H4 (cell line): ENCODE results near the gene SCG5. TPM values are rescaled to one million over a fixed set of nuclear protein-coding genes. Genes with fewer than 3 reads are reported as not detected.

Source experiments
- DNase-seq: peaks from one replicate; pipeline ENCODE4 v3.0.0-alpha.2; 2015; ENCODE audit warnings: low spot score
- total RNA-seq: library from RNA; depleted of rRNA; stranded (reverse); fragments of >200 nt; shearing (Covaris generic); gene quantifications from 2 replicates; pipeline ENCODE4 v1.2.3, GENCODE V29; 2014; rRNA removed

Gene SCG5
- total RNA-seq, 1 experiment from 2014 or later, result 0.95 TPM

DNA sequence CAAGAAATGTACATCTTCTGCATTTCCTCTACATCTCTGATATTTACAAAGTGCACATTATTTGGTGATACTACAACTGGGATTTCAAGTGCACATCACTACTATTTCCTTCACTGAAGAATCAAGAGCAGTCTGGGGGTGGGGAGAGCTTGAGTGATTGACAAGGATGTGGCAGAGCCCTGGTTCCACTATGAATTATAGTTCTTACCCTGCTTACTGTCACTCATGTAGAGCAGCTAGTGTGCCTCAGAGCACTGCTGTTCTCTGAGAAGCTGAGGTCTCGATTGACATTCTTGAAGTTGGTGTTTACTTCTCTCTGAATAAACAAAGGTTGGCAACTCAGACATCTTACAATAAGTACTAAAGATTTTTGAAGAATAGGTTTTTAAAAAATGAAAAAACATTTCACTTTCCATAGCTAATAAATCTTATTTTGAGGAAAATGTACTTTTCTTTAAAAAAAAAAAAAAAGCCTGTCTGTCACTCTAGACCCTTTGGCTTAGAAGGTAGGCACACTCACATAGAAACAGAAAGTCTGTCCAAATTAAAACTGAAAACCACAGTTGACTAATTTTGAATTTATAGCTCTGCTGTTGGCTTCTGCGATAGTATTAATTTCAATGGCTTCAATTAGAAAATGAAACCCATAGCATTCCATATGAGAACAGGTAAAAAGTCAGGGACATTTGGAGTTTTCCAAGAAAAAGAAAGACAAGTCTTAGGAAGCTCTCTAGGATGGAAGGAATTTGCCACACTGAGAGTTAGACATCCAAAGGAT lies 81.8 kb downstream of the SCG5 start:
- DNase-seq, result no peak

DNA sequence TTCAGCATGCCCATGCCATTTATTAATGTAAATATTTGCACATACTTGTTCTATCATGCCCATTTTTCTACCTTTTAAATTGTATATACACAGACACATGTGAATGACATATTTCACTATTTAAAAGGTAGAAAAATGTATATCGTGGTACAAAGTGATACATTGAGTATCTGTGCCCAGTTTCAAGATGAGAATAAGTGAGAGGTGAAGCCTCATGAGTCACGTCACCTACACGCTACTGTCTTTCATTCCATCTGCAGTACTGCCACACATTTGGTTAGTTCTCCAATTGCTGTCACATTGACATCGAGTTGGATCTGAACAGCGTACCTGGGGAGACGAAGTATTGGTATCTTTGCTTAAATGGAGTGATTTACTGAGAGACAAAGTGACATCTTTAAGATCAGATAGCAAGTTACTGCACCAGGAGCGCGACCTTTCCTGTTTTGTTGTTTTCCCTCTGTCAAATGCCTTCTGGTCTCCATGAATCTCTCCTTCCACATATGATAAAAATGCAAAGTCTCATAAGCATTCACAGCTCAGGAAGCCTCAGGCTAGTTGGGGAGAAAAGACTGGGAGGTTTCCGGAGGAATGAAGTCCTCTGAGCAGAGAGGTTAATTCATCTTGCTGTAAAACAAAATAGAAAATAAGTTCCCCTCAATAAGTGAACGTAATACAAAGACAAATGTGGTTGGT lies 88.3 kb downstream of the SCG5 start:
- DNase-seq, result no peak

GRCh38 chr15:32730677-32731654 lies 89.5 kb downstream of the SCG5 start:
- no peak for DNase-seq

- no peak for DNase-seq
Measured at GRCh38 chr15:32732574-32733157, 91.2 kb downstream of the SCG5 start.

GRCh38 chr15:32733281-32733680 lies 91.8 kb downstream of the SCG5 start:
- peak; percentile 27 for DNase-seq

GRCh38 chr15:32735989-32736700 lies 94.6 kb downstream of the SCG5 start:
- DNase-seq, result no peak

DNA sequence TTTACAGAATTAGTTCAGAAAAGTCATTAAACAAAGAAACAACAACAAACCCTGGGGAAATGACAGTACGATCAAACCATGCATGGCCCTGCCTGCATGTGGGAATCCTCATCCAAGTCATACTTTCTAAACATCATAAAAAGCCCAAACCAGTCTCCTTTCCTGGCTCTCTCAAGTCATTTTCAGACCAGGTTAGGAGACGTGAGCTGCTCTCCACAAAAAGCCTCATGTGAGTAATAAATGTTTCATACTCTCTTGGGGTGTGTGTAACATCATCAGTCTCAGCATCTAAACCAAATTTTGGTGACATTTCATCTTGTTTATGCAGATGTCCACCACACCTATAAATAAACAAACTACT lies 95.2 kb downstream of the SCG5 start:
- no peak for DNase-seq

- DNase-seq, result no peak
Measured at GRCh38 chr15:32737304-32737703, 95.8 kb downstream of the SCG5 start.

DNA sequence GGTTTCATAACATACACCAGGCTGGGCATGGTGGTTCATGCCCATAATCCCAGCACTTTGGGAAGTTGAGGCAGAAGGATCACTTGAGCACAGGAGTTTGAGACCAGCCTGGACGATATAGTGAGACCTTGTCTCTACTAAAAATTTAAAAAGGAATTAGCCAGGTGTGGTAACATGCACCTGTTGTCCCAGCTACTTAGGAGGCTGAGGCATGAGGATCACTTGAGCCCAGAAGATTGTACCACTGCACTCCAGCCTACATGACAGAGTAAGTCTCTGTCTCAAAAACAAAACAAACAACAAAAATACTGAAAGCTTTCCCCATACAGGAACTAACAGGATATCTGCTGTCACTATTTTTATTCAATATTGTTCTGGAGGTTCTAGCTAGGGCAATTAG lies 97.2 kb downstream of the SCG5 start:
- DNase-seq, result no peak

- DNase-seq, result no peak
Measured at GRCh38 chr15:32739522-32740063, 98.1 kb downstream of the SCG5 start.

DNA sequence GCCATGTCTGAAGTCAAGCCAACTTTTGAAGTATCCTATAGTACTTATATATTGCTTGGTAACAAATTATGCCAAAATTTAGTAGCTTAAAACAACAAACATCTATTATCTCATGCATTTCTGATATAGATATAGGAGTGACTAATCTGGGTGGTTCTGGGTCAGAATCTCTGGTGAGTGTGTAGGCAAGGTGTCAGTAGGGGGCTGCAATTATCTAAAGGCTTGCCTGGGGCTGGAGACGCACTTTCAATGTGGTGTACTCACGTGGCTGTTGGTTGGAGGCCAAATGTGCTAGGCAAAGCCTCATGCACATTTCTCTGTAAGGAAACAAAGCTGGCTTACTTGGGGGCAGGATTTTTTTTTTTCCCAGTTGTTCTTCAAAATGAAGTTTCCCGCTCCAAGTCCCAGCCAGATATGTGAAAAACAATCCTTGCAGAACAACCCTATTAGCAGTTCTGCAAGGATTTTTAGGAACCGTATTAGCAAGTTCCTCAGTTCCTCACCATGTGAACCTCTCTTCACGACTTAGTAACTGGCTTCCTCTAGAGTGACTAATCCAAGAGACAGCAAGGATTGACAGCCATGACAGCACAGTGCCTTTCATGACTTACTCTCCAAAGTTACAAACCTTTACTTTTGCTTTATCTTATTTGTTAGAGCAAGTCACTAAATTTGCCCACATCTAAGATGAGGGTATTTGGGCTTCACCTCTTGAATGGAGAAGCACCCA lies 102.1 kb downstream of the SCG5 start:
- DNase-seq, result no peak

DNA sequence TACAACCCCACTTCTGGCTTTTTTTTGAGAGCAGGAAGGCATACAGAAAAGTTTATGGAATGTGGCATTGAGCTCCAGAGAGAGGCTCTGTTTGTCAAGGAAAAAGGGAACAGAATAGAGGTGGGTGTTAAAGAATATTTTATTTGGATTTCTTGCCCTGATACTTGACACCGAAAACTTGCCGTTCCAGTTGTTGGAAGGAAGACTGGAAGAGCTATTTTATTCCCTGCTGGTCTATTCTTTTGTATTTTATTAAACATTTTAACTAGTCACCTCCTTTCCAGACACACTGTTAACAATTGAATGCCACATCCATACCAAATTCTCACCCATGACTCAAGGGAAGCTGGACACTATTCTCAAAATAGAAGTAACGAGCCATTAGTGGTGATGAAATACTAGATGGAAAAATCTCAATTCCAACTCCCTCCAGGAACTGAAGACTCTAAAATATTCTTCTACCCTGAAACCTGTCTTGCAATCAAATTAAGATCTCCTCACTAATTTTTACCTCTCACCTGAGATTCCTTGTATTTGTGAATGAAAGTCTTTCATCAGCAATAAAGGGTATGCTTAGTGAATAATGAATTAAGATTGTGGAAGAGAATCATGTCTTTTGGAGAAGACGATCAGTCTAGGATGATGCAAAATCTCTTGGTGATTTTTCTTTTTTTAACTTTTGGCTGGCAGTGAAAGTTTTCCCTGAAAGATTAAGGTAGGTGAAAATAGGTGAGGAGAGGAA lies 104.8 kb downstream of the SCG5 start:
- no peak for DNase-seq

Other genes with a start within 250 kb of the SCG5 start
- 0.18 TPM in 1 of 2 replicates, not detected in the other for gene GOLGA8K, start 238.4 kb upstream of the SCG5 start, total RNA-seq
- 0.10 TPM in 1 of 2 replicates, not detected in the other for gene GOLGA8O, start 186.1 kb upstream of the SCG5 start, total RNA-seq
- 0.45 and 0.91 TPM in 2 replicates for gene GOLGA8N, start 48.3 kb upstream of the SCG5 start, total RNA-seq
- gene ARHGAP11A, start 26.2 kb upstream of the SCG5 start, total RNA-seq, result 31.3 and 32.5 TPM in 2 replicates
- gene GREM1, start 76.3 kb downstream of the SCG5 start, total RNA-seq, result not detected in 2 replicates